ENCODE data around the gene COL27A1.

- TF ChIP-seq CTCF (IDR thresholded peaks at IDR 0.05 in 2 of 3, conservative IDR thresholded peaks at IDR 0.05 in 1 of 3; ENCODE audit: borderline replicate concordance in 1 of 3, insufficient read depth in 1 of 3, low read depth in 2 of 3, low read length in 2 of 3) (peak in 1 of 3 experiments; percentile 34; a peak in 1 of 6 replicates), RAD21 (IDR thresholded peaks at IDR 0.05; ENCODE audit: low read depth) (no peak), EZH2 (IDR thresholded peaks at IDR 0.05) (no peak), REST (IDR thresholded peaks at IDR 0.05; ENCODE audit: low read depth) (no peak), POLR2A (IDR thresholded peaks at IDR 0.05; ENCODE audit: borderline replicate concordance, extremely low read depth, insufficient read depth, insufficient read length) (no peak), SRF (IDR thresholded peaks at IDR 0.05; ENCODE audit: low read depth) (no peak), MAX (IDR thresholded peaks at IDR 0.05) (no peak), ZFX (IDR thresholded peaks at IDR 0.05) (no peak), EGR1 (IDR thresholded peaks at IDR 0.05; ENCODE audit: low read depth) (peak; percentile 50; the same call in 1 of the 2 replicates), CEBPB (IDR thresholded peaks at IDR 0.05; ENCODE audit: low read depth) (no peak), POLR2AphosphoS5 (IDR thresholded peaks at IDR 0.05; ENCODE audit: low read depth, low read length) (no peak), SIN3A (IDR thresholded peaks at IDR 0.05; ENCODE audit: low read depth) (no peak)
Measured at GRCh38 chr9:114153761-114154599, 1.4 kb upstream of the COL27A1 start.

Measured in HCT116 (cell line).